Kidney (tissue), 14 donors: ENCODE results near the gene LCK. TPM values are rescaled to one million over a fixed set of nuclear protein-coding genes. Genes with fewer than 3 reads are reported as not detected.

Source experiments
- DNase-seq, 5 donors: peaks; one replicate each; pipeline ENCODE4 v3.0.0-alpha.2; 2013 to 2020
- FAIRE-seq: peaks from 2 replicates; lab custom pipeline; 2012; peaks lifted over from hg19 to GRCh38; lab: Jason Lieb, UNC
- H3K27ac ChIP-seq, 2 donors: one replicate each; pipeline ENCODE4 v1.7.0; 2013; ENCODE audit warnings: low read depth in 2 of 2, low read length in 2 of 2, inconsistent platforms in 1 of 2
- H3K27me3 ChIP-seq: one replicate; pipeline ENCODE4 v1.7.1; 2013; ENCODE audit warnings: low read length, inconsistent platforms; ENCODE audit not compliant: control insufficient read depth, insufficient read depth
- H3K36me3 ChIP-seq, 3 donors: one replicate each; pipeline versions ENCODE4 v1.7.0 to v1.7.1; 2013; ENCODE audit warnings: low read length in 3 of 3, control low read depth in 1 of 3, inconsistent platforms in 1 of 3; ENCODE audit not compliant: insufficient read depth in 3 of 3, control insufficient read depth in 2 of 3
- H3K4me1 ChIP-seq, 3 donors: one replicate each; pipeline versions ENCODE4 v1.7.0 to v1.7.1; 2013; ENCODE audit warnings: low read length in 3 of 3, inconsistent platforms in 1 of 3, low read depth in 1 of 3; ENCODE audit not compliant: control insufficient read depth in 2 of 3, insufficient read depth in 2 of 3
- H3K4me3 ChIP-seq, 3 donors: one replicate each; pipeline versions ENCODE4 v1.7.0 to v1.8.1; 2013; ENCODE audit warnings: low read length in 3 of 3, control low read depth in 1 of 3, inconsistent platforms in 1 of 3
- H3K9ac ChIP-seq, 3 donors: one replicate each; pipeline versions ENCODE4 v1.7.0 to v1.7.1; 2013; ENCODE audit warnings: low read length in 3 of 3, control low read depth in 1 of 3, inconsistent platforms in 1 of 3
- H3K9me3 ChIP-seq, 3 donors: one replicate each; pipeline versions ENCODE4 v1.7.0 to v1.7.1; 2013; ENCODE audit warnings: low read length in 3 of 3, control low read depth in 1 of 3, inconsistent platforms in 1 of 3; ENCODE audit not compliant: control insufficient read depth in 2 of 3, insufficient read depth in 1 of 3
- intact Hi-C: fragments of 100-400 bp; cut with DNase I; formaldehyde crosslinking; loops from one replicate; pipeline ENCODE4 v1.11.1; 2022
- polyA plus RNA-seq: library from polyadenylated mRNA; stranded (reverse); fragments of 350-450 nt; fragmentation: Illumina TruSeq; extraction: RNeasy Lipid Tissue Mini Kit (QIAGEN cat#74804); gene quantifications from one replicate; pipeline ENCODE4 v1.2.3, GENCODE V29; 2014; ENCODE audit warnings: low read depth, low replicate concordance; ENCODE audit not compliant: insufficient read depth
- total RNA-seq: library from RNA; stranded (reverse); fragmentation: NEBNext Ultra II Directional; extraction: Animal tissue kit (Norgen Biotek cat#: 25700); gene quantifications from one replicate; pipeline ENCODE4 v1.2.1, GENCODE V29; 2021
- TF ChIP-seq, protein P1 (sequence below): IDR thresholded peaks from 3 replicates; pipeline ENCODE4 v1.5.1; 2012; ENCODE audit warnings: mild to moderate bottlenecking, moderate library complexity, borderline replicate concordance; ENCODE audit not compliant: insufficient read depth; ENCODE audit errors: extremely low read depth
- donor health status: control.
- donor health status: control.
- donor health status: control.
- donor health status: control.
- donor health status: control.
- donor health status: DM: yes; HTN: yes; CAD: no.
- donor health status: Normal renal cell carcinoma (clear cell type).

Gene LCK
- total and polyA plus RNA-seq, 2 donors from 2014 or later = 0.99 to 10.3 TPM

DNA sequence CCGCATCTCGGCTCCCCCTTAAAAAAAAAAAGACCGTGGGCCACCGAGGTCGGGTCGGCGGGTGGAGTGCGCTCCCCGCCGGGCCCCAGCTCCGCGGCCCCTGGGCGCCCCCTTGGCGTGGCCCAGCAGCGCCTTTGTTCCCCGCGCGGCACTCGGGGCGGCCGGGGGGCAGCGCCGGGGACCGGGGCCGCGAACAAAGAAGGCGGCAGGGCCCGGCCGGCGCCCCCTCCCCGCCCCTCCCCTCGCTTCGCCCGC, 84.4 kb downstream of the LCK start:
- H3K9ac ChIP-seq = no peak overlapping the region
- H3K27me3 ChIP-seq = no peaks in the 10 kb centered on the region
- no peaks in the 10 kb centered on the region for H3K9me3 ChIP-seq
- H3K4me1 ChIP-seq = peaks cover 0 to 12% (median 0%) of the 10 kb centered on the region in 3 donors
- H3K4me3 ChIP-seq = peak overlapping the region in 1 of 3 donors; percentile 52
- DNase-seq (no peak), FAIRE-seq (no peak)
- H3K36me3 ChIP-seq = peaks cover 0 to 16% (median 9%) of the 10 kb centered on the region in 3 donors
- intact Hi-C loops = no loop called here
- no peak overlapping the region for H3K27ac ChIP-seq
- TF ChIP-seq, protein P1, sequence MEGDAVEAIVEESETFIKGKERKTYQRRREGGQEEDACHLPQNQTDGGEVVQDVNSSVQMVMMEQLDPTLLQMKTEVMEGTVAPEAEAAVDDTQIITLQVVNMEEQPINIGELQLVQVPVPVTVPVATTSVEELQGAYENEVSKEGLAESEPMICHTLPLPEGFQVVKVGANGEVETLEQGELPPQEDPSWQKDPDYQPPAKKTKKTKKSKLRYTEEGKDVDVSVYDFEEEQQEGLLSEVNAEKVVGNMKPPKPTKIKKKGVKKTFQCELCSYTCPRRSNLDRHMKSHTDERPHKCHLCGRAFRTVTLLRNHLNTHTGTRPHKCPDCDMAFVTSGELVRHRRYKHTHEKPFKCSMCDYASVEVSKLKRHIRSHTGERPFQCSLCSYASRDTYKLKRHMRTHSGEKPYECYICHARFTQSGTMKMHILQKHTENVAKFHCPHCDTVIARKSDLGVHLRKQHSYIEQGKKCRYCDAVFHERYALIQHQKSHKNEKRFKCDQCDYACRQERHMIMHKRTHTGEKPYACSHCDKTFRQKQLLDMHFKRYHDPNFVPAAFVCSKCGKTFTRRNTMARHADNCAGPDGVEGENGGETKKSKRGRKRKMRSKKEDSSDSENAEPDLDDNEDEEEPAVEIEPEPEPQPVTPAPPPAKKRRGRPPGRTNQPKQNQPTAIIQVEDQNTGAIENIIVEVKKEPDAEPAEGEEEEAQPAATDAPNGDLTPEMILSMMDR = no peak

Other genes with a start within 250 kb of the LCK start
- gene KHDRBS1, start 237.4 kb upstream of the LCK start, total RNA-seq = 121 TPM
- 66.9 TPM for gene KHDRBS1, start 237.4 kb upstream of the LCK start, polyA plus RNA-seq
- 15.4 TPM for gene TMEM39B, start 178.3 kb upstream of the LCK start, total RNA-seq
- gene TMEM39B, start 178.3 kb upstream of the LCK start, polyA plus RNA-seq = 9.3 TPM
- 66.9 TPM for gene KPNA6, start 143.2 kb upstream of the LCK start, total RNA-seq
- 10.6 TPM for gene KPNA6, start 143.2 kb upstream of the LCK start, polyA plus RNA-seq
- gene TXLNA, start 71.6 kb upstream of the LCK start, total RNA-seq = 58.6 TPM
- gene TXLNA, start 71.6 kb upstream of the LCK start, polyA plus RNA-seq = 19.9 TPM
- 4.0 TPM for gene CCDC28B, start 50.7 kb upstream of the LCK start, total RNA-seq
- gene CCDC28B, start 50.7 kb upstream of the LCK start, polyA plus RNA-seq = 25.4 TPM
- gene IQCC, start 45.6 kb upstream of the LCK start, total RNA-seq = 3.5 TPM
- 3.4 TPM for gene IQCC, start 45.6 kb upstream of the LCK start, polyA plus RNA-seq
- gene DCDC2B, start 42.2 kb upstream of the LCK start, total RNA-seq = not detected
- gene DCDC2B, start 42.2 kb upstream of the LCK start, polyA plus RNA-seq = not detected
- gene TMEM234, start 28.9 kb upstream of the LCK start, total RNA-seq = 39.4 TPM
- gene TMEM234, start 28.9 kb upstream of the LCK start, polyA plus RNA-seq = 20.5 TPM
- 132 TPM for gene EIF3I, start 28.9 kb upstream of the LCK start, total RNA-seq
- 178 TPM for gene EIF3I, start 28.9 kb upstream of the LCK start, polyA plus RNA-seq
- gene FAM167B, start 4.0 kb upstream of the LCK start, total RNA-seq = 19.6 TPM
- 84.8 TPM for gene FAM167B, start 4.0 kb upstream of the LCK start, polyA plus RNA-seq
- gene HDAC1, start 40.8 kb downstream of the LCK start, total RNA-seq = 89.7 TPM
- gene HDAC1, start 40.8 kb downstream of the LCK start, polyA plus RNA-seq = 68.8 TPM
- gene MARCKSL1, start 85.0 kb downstream of the LCK start, total RNA-seq = 58.6 TPM
- gene MARCKSL1, start 85.0 kb downstream of the LCK start, polyA plus RNA-seq = 29.8 TPM
- 9.7 TPM for gene FAM229A, start 111.2 kb downstream of the LCK start, total RNA-seq
- gene FAM229A, start 111.2 kb downstream of the LCK start, polyA plus RNA-seq = 6.4 TPM
- gene TSSK3, start 111.3 kb downstream of the LCK start, total RNA-seq = 4.3 TPM
- not detected for gene TSSK3, start 111.3 kb downstream of the LCK start, polyA plus RNA-seq
- gene BSDC1, start 143.2 kb downstream of the LCK start, total RNA-seq = 61.7 TPM
- 40.2 TPM for gene BSDC1, start 143.2 kb downstream of the LCK start, polyA plus RNA-seq
- 0.03 TPM for gene ZBTB8B, start 213.8 kb downstream of the LCK start, total RNA-seq
- 0.06 TPM for gene ZBTB8B, start 213.8 kb downstream of the LCK start, polyA plus RNA-seq